ENCODE data around the gene HOXB6. TPM values are rescaled to one million over a fixed set of nuclear protein-coding genes. Genes with fewer than 3 reads are reported as not detected.

The HOXB6 gene
- 1.9 TPM for total RNA-seq (ENCODE audit: unreplicated experiment)
- long read RNA-seq, partial matches to known transcripts: 4 of 4 reads
- long read RNA-seq, other reads (novel, unspliced or antisense): 0 of 4 reads

- TF ChIP-seq, protein P1, sequence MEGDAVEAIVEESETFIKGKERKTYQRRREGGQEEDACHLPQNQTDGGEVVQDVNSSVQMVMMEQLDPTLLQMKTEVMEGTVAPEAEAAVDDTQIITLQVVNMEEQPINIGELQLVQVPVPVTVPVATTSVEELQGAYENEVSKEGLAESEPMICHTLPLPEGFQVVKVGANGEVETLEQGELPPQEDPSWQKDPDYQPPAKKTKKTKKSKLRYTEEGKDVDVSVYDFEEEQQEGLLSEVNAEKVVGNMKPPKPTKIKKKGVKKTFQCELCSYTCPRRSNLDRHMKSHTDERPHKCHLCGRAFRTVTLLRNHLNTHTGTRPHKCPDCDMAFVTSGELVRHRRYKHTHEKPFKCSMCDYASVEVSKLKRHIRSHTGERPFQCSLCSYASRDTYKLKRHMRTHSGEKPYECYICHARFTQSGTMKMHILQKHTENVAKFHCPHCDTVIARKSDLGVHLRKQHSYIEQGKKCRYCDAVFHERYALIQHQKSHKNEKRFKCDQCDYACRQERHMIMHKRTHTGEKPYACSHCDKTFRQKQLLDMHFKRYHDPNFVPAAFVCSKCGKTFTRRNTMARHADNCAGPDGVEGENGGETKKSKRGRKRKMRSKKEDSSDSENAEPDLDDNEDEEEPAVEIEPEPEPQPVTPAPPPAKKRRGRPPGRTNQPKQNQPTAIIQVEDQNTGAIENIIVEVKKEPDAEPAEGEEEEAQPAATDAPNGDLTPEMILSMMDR (IDR thresholded peaks at IDR 0.05; ENCODE audit: unreplicated experiment): no peak
- no peak within 1 kb of the TSS for H3K27ac Mint-ChIP-seq (ENCODE audit: unreplicated experiment)
- no peaks in the 10 kb centered on the region for H3K9me3 Mint-ChIP-seq (ENCODE audit: unreplicated experiment)
- peaks cover 59% of the 10 kb centered on the region for H3K27me3 Mint-ChIP-seq (ENCODE audit: unreplicated experiment)
- peaks cover 42% of the 10 kb centered on the region for H3K4me1 Mint-ChIP-seq (ENCODE audit: unreplicated experiment)
- DNase-seq (ENCODE audit: low spot score): no peak
- H3K4me3 Mint-ChIP-seq (ENCODE audit: unreplicated experiment): no peak within 1 kb of the TSS
- H3K36me3 Mint-ChIP-seq (ENCODE audit: low read depth, unreplicated experiment): no peaks in the 10 kb centered on the region
These were observed at the start of gene HOXB6 for GRCh38 chr17:48604770-48605329. Gene HOXB6 (minus strand): TSS chr17:48604986. CDS start chr17:48598150, 6,836 bp downstream.

GRCh38 chr17:48649741-48650140 lies 45.0 kb upstream of the HOXB6 start:
- no peak overlapping the region for H3K27ac Mint-ChIP-seq (ENCODE audit: unreplicated experiment)
- H3K27me3 Mint-ChIP-seq (ENCODE audit: unreplicated experiment): peaks cover 18% of the 10 kb centered on the region
- TF ChIP-seq, protein P1 (IDR thresholded peaks at IDR 0.05; ENCODE audit: unreplicated experiment): no peak
- H3K9me3 Mint-ChIP-seq (ENCODE audit: unreplicated experiment): no peaks in the 10 kb centered on the region
- H3K4me3 Mint-ChIP-seq (ENCODE audit: unreplicated experiment): no peak overlapping the region
- H3K36me3 Mint-ChIP-seq (ENCODE audit: low read depth, unreplicated experiment): no peaks in the 10 kb centered on the region
- no peak for DNase-seq (ENCODE audit: low spot score)
- peaks cover 2% of the 10 kb centered on the region for H3K4me1 Mint-ChIP-seq (ENCODE audit: unreplicated experiment)

DNA sequence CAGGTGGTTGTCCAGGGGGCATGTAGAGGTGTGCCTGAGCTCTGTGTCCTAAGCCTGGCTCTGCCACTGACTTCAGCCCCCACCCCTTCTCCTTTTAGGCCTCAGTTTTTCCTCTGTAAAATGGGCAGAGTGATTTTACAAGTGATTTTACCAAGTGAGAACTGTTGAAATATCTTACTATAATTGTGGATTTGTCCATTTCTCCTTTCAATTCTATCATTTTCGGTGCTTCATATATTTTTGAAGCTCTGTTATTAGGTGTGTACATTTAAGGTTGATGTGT lies 43.1 kb upstream of the HOXB6 start:
- no peak for DNase-seq (ENCODE audit: low spot score)
- Mint-ChIP-seq H3K27me3 (ENCODE audit: unreplicated experiment) (peaks cover 22% of the 10 kb centered on the region), H3K4me1 (ENCODE audit: unreplicated experiment) (peaks cover 2% of the 10 kb centered on the region), H3K27ac (ENCODE audit: unreplicated experiment) (no peak overlapping the region), H3K4me3 (ENCODE audit: unreplicated experiment) (peak overlapping the region; percentile 47), H3K9me3 (ENCODE audit: unreplicated experiment) (no peaks in the 10 kb centered on the region), H3K36me3 (ENCODE audit: low read depth, unreplicated experiment) (no peaks in the 10 kb centered on the region)
- TF ChIP-seq, protein P1 (IDR thresholded peaks at IDR 0.05; ENCODE audit: unreplicated experiment): no peak

- DNase-seq (ENCODE audit: low spot score): no peak
- Mint-ChIP-seq H3K36me3 (ENCODE audit: low read depth, unreplicated experiment) (no peaks in the 10 kb centered on the region), H3K27me3 (ENCODE audit: unreplicated experiment) (peaks cover 27% of the 10 kb centered on the region), H3K4me1 (ENCODE audit: unreplicated experiment) (peaks cover 2% of the 10 kb centered on the region), H3K9me3 (ENCODE audit: unreplicated experiment) (no peaks in the 10 kb centered on the region), H3K27ac (ENCODE audit: unreplicated experiment) (no peak overlapping the region), H3K4me3 (ENCODE audit: unreplicated experiment) (peak overlapping the region; percentile 47)
- TF ChIP-seq, protein P1 (IDR thresholded peaks at IDR 0.05; ENCODE audit: unreplicated experiment): no peak
These were observed 42.5 kb upstream of the HOXB6 start for GRCh38 chr17:48647103-48647962.

Measured in endothelial cell (in vitro differentiated cells).